Suprapubic skin (tissue), 4 donors: ENCODE measurements around the gene MON1A. TPM values are rescaled to one million over a fixed set of nuclear protein-coding genes. Genes with fewer than 3 reads are reported as not detected.

ENCODE experiments used
- DNase-seq, 2 donors: peaks; one replicate each; pipeline ENCODE4 v3.0.0-alpha.2; 2019; ENCODE audit warnings: low spot score in 2 of 2
- H3K27ac ChIP-seq: fragments of 200-600 bp; sonication (generic); one replicate; pipeline ENCODE4 v1.5.1; 2019
- H3K27me3 ChIP-seq: fragments of 200-600 bp; sonication (generic); one replicate; pipeline ENCODE4 v1.5.1; 2019
- H3K36me3 ChIP-seq: fragments of 200-600 bp; sonication (generic); one replicate; pipeline ENCODE4 v1.5.1; 2019
- H3K4me1 ChIP-seq: fragments of 200-600 bp; sonication (generic); one replicate; pipeline ENCODE4 v1.5.1; 2019
- H3K4me3 ChIP-seq: fragments of 200-600 bp; sonication (generic); one replicate; pipeline ENCODE4 v1.5.1; 2019; ENCODE audit warnings: mild to moderate bottlenecking
- H3K9me3 ChIP-seq: fragments of 200-600 bp; sonication (generic); one replicate; pipeline ENCODE4 v1.5.1; 2019
- EP300 ChIP-seq: sonication (generic); formaldehyde crosslinking; IDR thresholded peaks from one replicate; pipeline ENCODE4 v1.6.1; 2017; ENCODE audit warnings: antibody characterized with exemption
- POLR2A ChIP-seq, 2 donors: fragments of 450-650 bp; IDR thresholded peaks; one replicate each; pipeline ENCODE4 v1.6.1; 2017; ENCODE audit warnings: antibody characterized with exemption in 2 of 2, mild to moderate bottlenecking in 2 of 2, moderate library complexity in 2 of 2
- POLR2AphosphoS5 ChIP-seq, 3 donors: sonication (generic); formaldehyde crosslinking; IDR thresholded peaks; one replicate each; pipeline ENCODE4 v1.6.1; 2017; ENCODE audit warnings: antibody characterized with exemption in 3 of 3
- WGBS: methylation state at CpG from one replicate; pipeline ENCODE4 v1.1.5; 2018; 5-methylcytosine and 5-hydroxymethylcytosine counted together
- total RNA-seq, 4 donors: library from RNA; depleted of rRNA; stranded (reverse); fragments of >200 nt; gene quantifications; one replicate each; pipeline ENCODE4 v1.1.0, GENCODE V29; 2016
- TF ChIP-seq, protein P1 (sequence below), 2 donors: fragments of 200-600 bp in 1 of 2; fragments of 450-650 bp in 1 of 2; sonication (generic) in 1 of 2; IDR thresholded peaks; one replicate each; pipeline ENCODE4 v1.5.1; 2016 to 2019; ENCODE audit warnings: antibody characterized with exemption in 2 of 2, mild to moderate bottlenecking in 1 of 2, moderate library complexity in 1 of 2

The MON1A gene
- total RNA-seq, 4 donors from 2014 or later: 6.2 to 15.6 (median 11.9) TPM

DNA sequence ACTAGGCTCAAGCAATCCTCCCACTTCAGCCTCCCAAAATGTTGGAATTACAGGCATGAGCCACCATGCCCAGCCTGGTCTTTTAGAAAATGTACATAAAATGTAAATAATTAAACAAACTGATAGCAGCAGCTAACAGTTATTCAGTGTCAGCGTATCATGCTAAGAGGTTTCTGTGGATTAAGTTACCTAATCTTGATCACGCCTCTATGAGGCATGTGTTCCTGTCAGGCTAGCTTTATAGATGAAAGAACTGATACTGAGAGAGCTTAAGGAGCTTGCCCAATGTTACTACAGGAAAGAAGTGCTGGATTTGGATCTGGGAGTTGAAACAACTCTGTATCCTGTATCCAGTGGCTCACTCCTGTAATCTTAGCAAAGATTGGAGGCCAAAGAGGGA, 14.7 kb downstream of the MON1A start:
- peaks cover 12% of the 10 kb centered on the region for H3K4me1 ChIP-seq
- no peaks in the 10 kb centered on the region for H3K27me3 ChIP-seq
- TF ChIP-seq EP300 (no peak), POLR2AphosphoS5 (IDR thresholded peaks at IDR 0.05) (no peak), POLR2A (IDR thresholded peaks at IDR 0.05) (no peak)
- TF ChIP-seq, protein P1, sequence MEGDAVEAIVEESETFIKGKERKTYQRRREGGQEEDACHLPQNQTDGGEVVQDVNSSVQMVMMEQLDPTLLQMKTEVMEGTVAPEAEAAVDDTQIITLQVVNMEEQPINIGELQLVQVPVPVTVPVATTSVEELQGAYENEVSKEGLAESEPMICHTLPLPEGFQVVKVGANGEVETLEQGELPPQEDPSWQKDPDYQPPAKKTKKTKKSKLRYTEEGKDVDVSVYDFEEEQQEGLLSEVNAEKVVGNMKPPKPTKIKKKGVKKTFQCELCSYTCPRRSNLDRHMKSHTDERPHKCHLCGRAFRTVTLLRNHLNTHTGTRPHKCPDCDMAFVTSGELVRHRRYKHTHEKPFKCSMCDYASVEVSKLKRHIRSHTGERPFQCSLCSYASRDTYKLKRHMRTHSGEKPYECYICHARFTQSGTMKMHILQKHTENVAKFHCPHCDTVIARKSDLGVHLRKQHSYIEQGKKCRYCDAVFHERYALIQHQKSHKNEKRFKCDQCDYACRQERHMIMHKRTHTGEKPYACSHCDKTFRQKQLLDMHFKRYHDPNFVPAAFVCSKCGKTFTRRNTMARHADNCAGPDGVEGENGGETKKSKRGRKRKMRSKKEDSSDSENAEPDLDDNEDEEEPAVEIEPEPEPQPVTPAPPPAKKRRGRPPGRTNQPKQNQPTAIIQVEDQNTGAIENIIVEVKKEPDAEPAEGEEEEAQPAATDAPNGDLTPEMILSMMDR (IDR thresholded peaks at IDR 0.05): no peak
- H3K27ac ChIP-seq: no peak overlapping the region
- no peaks in the 10 kb centered on the region for H3K9me3 ChIP-seq
- WGBS: 42% methylated on average over 2 of the region's 2 CpGs
- H3K4me3 ChIP-seq: no peak overlapping the region
- DNase-seq: no peak
- H3K36me3 ChIP-seq: peaks cover 31% of the 10 kb centered on the region

GRCh38 chr3:49912881-49913281, 16.7 kb downstream of the MON1A start:
- WGBS: 84% methylated on average over 4 of the region's 4 CpGs

GRCh38 chr3:49911611-49912010, 18.0 kb downstream of the MON1A start:
- TF ChIP-seq EP300: no peak
- no peaks in the 10 kb centered on the region for H3K27me3 ChIP-seq
- H3K27ac ChIP-seq: no peak overlapping the region
- H3K36me3 ChIP-seq: peaks cover 45% of the 10 kb centered on the region
- H3K4me3 ChIP-seq: no peak overlapping the region
- H3K9me3 ChIP-seq: no peaks in the 10 kb centered on the region
- 85% methylated on average over 12 of the region's 15 CpGs for WGBS
- peaks cover 16% of the 10 kb centered on the region for H3K4me1 ChIP-seq
- DNase-seq: no peak

More at GRCh38 chr3:49912881-49913281, 16.7 kb downstream of the MON1A start:
- no peak overlapping the region for H3K27ac ChIP-seq
- H3K4me1 ChIP-seq: peaks cover 12% of the 10 kb centered on the region
- H3K27me3 ChIP-seq: no peaks in the 10 kb centered on the region
- TF ChIP-seq, protein P1 (IDR thresholded peaks at IDR 0.05): no peak
- no peak for TF ChIP-seq POLR2AphosphoS5 (IDR thresholded peaks at IDR 0.05)
- no peak for TF ChIP-seq POLR2A (IDR thresholded peaks at IDR 0.05)
- no peak for TF ChIP-seq EP300
- no peak for DNase-seq
- H3K4me3 ChIP-seq: no peak overlapping the region
- peaks cover 45% of the 10 kb centered on the region for H3K36me3 ChIP-seq
- no peaks in the 10 kb centered on the region for H3K9me3 ChIP-seq

GRCh38 chr3:49911124-49911420, 18.5 kb downstream of the MON1A start:
- Histone ChIP-seq H3K36me3 (peaks cover 45% of the 10 kb centered on the region), H3K4me3 (no peak overlapping the region), H3K27me3 (no peaks in the 10 kb centered on the region), H3K27ac (no peak overlapping the region), H3K9me3 (no peaks in the 10 kb centered on the region), H3K4me1 (peaks cover 22% of the 10 kb centered on the region)
- TF ChIP-seq POLR2A (IDR thresholded peaks at IDR 0.05): no peak
- TF ChIP-seq POLR2AphosphoS5 (IDR thresholded peaks at IDR 0.05): no peak
- no peak for TF ChIP-seq EP300
- TF ChIP-seq, protein P1 (IDR thresholded peaks at IDR 0.05): no peak
- no peak for DNase-seq
- 100% methylated on average over 2 of the region's 2 CpGs for WGBS

DNA sequence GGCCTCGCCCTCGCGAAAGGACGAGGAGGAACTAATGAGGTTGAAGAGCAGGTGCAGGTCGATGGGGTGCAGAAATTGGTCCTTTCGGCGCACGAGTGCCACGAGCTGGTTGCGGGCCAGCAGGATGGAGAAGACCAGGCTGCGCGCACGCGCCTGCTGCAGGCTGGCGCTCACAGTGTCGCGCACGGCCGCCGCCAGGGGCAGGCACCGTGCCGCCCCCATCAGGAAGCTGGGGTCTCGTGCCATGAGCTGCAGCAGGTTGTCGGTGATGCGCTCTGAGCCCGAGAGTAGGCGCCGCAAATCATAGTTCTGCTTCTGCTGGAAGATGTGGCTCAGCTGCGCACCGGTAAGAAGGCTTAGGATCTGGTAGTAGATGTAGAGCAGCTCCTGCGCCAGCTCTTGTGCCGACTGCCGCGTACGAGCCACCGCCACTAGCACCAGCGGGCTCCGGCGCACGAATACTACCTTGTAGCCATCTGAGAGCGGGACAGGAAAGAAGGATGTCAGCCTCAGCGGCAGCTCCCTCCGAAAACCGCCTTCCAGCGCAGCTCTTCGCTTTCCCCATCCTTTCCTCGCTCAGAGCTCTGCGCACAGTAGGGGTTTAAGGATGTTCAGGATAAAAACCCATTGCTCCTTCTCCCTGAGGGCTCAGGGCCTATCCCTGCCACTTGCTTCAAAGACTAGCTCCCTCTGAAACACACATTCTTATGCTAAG, 19.0 kb downstream of the MON1A start:
- WGBS: 85% methylated on average over 45 of the region's 48 CpGs
- Histone ChIP-seq H3K9me3 (no peaks in the 10 kb centered on the region), H3K27me3 (no peaks in the 10 kb centered on the region), H3K27ac (no peak overlapping the region), H3K36me3 (peaks cover 45% of the 10 kb centered on the region), H3K4me3 (no peak overlapping the region), H3K4me1 (peaks cover 23% of the 10 kb centered on the region)
- DNase-seq: no peak
- TF ChIP-seq, protein P1 (IDR thresholded peaks at IDR 0.05): no peak
- TF ChIP-seq POLR2A (IDR thresholded peaks at IDR 0.05) (no peak), POLR2AphosphoS5 (IDR thresholded peaks at IDR 0.05) (no peak), EP300 (no peak)
